Uterus (tissue), 2 donors: Measurements from ENCODE around the gene S100A5.

Experiments used
- CTCF ChIP-seq, 4 experiments: fragments of 200-600 bp in 2 of 4; fragments of 450-650 bp in 2 of 4; sonication (generic) in 2 of 4; IDR thresholded peaks; one replicate each; pipeline ENCODE4 v1.5.1; 2016 to 2019; ENCODE audit warnings: antibody characterized with exemption in 4 of 4, mild to moderate bottlenecking in 2 of 4, moderate library complexity in 1 of 4
- POLR2A ChIP-seq, 2 donors: fragments of 450-650 bp; IDR thresholded peaks; one replicate each; pipeline ENCODE4 v1.6.1; 2016; ENCODE audit warnings: antibody characterized with exemption in 2 of 2, mild to moderate bottlenecking in 1 of 2, moderate library complexity in 1 of 2

DNA sequence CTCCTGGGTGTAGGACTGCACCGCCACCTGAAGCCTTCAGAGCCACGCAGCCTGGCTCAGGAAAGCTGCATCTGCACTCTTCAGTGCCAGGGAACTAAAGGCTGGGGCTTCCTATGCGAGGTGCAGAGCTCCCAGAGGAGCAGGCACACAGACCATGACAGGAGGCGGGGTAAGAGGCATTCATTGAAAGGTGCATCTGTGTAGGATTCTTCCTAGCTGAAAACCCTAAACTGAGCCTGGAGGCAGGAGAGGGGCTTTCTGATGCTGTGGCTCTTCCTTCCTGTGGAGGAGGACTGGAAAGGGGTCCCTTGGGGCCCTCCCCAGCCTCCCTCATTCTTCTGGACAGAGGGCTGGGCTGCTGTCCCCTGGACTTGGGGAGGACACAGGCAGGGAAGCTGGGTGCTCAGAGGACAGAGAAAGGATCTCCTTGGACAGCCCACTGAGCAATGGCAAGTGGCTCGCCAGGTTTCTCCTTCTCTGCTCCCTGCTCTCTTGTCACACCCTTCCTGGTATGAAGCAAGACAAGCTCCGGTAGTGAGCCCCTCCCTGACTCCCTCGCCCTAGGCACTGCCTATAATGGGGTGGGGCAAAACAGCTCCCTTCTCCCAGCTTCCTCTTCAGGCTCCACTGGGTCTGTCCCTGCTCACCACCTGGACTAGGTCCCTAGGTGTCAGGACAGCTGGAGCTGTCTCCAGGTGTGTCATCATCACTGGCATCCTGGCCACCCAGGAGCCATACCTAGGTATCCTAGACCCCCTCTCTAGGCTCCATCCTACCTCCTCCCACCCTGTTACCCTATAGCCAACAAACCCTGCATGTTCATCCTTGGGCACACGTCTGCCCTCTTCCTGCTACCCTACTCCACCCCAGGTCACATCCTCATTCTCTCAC, 25.0 kb downstream of the S100A5 start:
- TF ChIP-seq POLR2A (IDR thresholded peaks at IDR 0.05) (no peak), CTCF (IDR thresholded peaks at IDR 0.05) (no peak)
